ENCODE data around the gene CDAN1.

CDAN1 gene

DNA sequence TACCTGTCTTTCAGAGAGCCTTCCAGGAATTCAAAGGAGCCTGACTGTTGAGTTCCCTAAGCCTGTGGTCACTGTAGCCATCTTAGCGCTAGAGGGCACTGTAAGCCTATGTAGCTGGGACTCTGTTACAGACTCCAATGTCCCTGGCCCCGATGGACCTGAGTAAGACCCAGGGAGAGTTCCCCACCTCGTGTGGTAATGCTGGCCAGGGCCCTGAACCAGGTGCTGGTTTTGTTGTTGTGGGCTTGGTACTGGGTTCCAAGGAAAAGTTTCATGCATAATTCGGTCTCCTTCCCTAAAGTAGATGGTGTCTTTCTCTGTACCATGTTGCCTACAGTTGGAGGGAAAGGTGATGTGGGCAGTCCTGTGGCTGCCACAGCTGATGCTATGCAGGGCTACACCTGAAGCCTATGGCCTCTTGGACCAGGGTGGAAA, 32.4 kb downstream of the CDAN1 start:
- DNase-seq: peak; percentile 68

DNA sequence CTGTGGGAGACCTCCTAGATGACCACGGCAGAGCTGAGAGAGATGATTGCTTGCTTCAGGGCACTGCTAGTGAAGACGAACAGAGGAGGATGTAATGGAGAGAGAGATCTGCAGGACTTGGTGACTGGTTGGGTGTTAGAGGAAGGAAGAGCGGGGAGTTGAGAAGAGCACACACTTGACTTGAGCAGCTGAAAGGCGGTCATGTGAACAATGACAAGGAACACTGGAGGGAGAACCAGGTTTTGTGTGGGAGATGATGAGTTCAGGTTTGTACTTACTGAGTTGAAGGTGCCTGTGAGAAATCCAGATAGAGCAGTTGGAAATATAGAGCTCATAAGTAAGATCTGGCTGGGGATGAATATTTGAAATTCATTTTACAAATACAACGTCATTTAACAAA, 40.3 kb downstream of the CDAN1 start:
- no peak for DNase-seq

DNA sequence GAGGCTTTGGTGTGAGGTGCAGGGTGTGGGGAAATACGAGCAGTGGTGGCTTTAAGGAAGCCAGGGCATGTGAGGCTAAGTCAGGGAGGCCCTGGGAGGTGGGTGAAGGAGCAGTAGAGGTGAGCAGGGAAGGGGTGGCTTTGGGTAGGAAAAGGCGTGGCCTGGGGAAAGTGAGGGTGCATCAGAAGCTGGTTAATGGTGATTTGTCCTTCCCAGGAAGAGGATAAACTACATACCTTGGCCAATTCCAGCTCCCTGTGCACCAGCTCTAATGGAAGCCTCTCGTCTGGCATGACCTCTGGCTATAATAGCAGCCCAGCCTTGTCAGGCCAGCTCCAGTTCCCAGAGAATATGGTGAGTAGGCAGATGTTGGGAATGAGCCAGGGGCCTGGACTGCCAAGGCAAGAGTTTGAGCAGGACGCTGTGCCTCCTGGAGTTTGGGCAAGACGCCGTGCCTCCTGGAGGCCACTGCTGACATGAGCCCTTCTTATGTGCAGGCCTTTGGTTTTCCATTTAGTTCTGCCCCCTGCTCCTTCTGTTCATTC, 41.3 kb downstream of the CDAN1 start:
- no peak for DNase-seq

DNA sequence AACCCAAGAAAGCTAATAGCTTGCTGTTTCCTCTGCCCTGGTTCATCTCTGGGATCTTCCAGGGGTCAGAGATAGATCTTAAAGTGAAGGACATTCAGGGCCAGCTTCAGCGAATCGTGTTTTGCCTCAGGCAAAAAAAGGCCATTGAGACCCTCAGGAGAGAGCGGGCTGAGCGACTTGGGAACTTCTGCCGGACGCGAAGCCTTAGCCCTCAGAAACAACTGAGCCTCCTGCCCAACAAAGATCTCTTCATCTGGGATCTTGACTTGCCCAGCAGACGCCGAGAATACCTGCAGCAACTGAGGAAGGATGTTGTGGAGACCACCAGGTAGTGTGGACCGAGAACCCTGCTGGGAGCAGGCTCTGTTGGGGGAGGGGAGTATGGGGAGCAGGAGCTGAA, 42.5 kb downstream of the CDAN1 start:
- DNase-seq: no peak

GRCh38 chr15:42693942-42694341, 43.0 kb downstream of the CDAN1 start:
- DNase-seq: no peak

DNA sequence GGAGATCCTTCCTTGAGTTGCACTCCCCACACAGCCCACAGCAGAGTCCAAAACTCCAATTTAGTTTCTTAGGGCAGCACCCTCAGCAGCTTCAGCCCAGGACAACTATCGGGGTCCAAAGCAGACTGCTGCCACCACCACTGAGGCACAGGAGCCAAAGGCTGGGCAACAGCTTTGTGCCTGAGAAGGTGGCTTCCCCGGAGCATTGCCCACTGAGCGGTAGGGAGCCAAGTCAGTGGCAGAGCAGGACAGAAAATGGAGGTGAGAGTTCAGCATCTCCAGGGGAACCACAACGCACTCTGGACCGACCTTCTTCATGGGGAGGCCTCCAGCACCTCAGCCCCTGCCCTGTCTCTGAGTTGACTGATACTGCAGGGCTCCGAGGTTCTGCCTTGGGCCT, 43.4 kb downstream of the CDAN1 start:
- DNase-seq: no peak

- no peak for DNase-seq
Observed at GRCh38 chr15:42692997-42693396, 43.9 kb downstream of the CDAN1 start.

DNA sequence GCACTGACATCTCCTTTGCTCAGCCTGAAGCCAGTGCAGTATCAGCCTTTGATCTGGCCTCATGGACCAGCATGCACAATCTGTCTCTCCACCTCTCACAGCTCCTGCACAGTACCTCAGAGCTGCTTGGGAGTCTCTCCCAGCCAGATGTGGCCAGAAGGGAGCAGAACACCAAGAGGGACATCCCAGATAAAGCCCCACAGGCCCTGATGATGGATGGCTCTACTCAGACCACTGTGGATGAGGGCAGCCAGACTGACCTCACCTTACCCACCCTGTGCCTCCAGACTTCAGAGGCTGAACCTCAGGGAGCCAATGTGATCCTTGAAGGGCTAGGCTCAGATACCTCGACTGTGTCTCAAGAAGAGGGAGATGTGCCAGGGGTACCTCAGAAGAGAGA, 44.4 kb downstream of the CDAN1 start:
- no peak for DNase-seq

DNA sequence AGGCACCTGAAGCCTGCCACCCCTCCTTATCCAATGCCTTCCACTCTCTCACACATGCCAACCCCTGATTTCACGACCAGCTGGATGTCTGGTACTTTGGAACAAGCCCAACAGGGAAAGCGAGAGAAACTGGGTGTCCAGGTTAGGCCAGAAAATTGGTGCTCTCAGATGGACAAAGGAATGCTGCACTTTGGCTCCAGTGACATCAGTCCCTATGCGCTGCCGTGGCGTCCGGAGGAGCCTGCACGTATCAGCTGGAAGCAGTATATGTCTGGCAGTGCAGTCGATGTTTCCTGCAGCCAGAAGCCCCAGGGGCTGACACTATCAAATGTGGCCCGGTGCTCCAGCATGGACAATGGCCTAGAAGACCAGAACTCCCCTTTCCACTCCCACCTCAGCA, 45.2 kb downstream of the CDAN1 start:
- DNase-seq: no peak

DNA sequence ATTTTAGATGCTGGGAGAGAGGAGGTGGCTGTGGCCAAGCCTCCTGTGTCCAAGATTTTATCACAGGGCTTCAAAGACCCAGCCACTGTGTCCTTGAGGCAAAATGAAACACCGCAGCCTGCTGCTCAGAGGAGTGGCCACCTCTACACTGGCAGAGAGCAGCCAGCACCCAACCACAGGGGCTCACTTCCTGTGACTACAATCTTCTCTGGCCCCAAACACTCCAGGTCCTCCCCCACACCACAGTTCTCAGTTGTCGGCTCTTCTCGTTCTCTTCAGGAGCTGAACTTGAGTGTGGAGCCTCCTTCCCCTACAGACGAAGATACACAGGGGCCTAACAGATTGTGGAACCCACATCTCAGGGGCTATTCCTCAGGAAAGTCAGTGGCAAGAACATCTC, 45.6 kb downstream of the CDAN1 start:
- DNase-seq: no peak

- no peak for DNase-seq
Observed at GRCh38 chr15:42688301-42688700, 48.6 kb downstream of the CDAN1 start.

- no peak for DNase-seq
Observed at GRCh38 chr15:42687740-42688139, 49.2 kb downstream of the CDAN1 start.

DNA sequence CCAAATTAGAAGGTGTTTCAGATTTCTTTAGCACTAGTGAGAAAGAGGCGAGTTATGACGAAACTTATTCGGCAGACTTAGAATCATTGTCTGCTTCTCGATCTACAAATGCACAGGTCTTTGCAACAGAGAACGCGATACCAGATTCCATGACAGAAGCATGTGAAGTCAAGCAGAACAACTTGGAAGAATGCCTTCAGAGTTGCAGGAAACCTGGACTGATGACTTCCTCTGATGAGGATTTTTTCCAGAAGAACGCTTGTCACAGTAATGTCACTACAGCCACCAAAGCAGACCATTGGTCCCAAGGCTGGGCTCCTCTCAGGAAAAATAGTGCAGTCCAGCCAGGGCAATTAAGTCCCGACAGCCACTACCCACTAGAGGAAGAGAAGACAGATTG, 50.6 kb downstream of the CDAN1 start:
- no peak for DNase-seq

DNA sequence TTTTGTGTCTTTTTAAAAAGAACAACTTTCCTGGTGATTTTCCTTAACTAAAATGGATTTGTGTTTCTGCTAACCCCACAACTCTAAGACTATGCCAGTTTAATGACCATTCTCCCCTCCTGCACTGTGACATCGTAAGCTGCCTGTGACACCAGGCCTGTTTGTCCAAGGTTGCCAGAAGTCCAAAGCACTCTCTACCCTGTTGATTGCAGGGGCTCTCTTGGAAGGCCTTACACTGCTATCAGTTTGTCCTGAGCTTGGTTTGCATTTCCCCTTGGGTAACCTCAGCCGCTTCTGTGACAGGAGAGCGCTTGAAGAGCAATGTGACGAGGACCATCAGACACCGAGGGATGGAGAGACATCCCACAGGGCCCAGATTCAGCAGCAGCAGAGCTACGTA, 55.8 kb downstream of the CDAN1 start:
- DNase-seq: no peak

GRCh38 chr15:42680142-42680482, 56.8 kb downstream of the CDAN1 start:
- DNase-seq: peak; percentile 5

- DNase-seq: no peak
Observed at GRCh38 chr15:42679285-42680141, 57.4 kb downstream of the CDAN1 start.

DNA sequence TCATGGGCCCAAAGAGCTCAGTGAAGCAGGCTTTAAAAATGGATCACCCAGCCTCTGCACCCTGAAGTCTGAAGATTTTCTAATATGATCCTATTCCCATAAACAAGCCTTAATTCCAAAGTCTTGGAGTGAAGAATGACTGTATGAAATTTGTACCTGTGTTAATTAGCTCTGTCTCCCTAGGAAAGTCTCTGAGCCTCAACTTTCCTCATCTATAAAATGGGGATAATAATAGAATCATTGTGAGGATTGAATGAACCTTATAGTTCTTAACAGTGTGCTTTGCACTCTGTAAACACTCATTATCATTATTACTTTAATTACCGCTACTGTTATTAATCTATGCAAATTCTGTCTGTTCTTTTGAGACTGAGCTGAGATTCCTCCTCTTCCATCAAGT, 61.9 kb downstream of the CDAN1 start:
- no peak for DNase-seq

DNA sequence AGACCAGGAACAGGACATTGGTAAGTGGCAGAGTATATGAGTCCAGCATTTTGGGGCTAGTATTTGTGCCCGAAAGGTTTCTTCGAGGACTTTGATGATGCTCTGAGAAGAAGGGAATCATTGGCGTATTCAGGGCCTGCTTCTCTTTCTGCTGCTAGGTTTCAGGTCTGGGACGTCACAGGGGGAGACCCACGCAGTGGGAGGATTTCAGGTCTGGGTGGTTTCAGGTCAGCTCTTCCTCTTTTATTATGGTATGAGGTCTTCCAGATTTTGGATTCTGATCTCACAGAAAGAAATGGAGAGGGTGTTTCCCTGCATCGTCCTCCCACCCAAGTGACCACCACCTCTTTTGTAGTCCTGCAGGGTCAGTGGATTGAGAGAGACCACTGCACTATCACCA, 62.5 kb downstream of the CDAN1 start:
- no peak for DNase-seq

All from fibroblast of skin of scalp (primary cell).